ENCODE results near the gene SRRM1. TPM values are rescaled to one million over a fixed set of nuclear protein-coding genes. Genes with fewer than 3 reads are reported as not detected.

SRRM1 gene
- total and polyA plus RNA-seq, 9 of the 15 experiments (the other 6 are each of a cell fraction or from before 2014, with no cell fraction given): 54.5 to 268 (median 115) TPM

- BruUV-seq (replicated peaks): no TSS peak
- WGBS (ENCODE audit: insufficient coverage, low coverage, missing lambda C conversion rate): 93% methylated on average over 1 of the region's 1 CpG
- H3K9me1 ChIP-seq (ENCODE audit: control insufficient read depth, insufficient read depth, low read length): no peaks in the 10 kb centered on the region
- TF ChIP-seq DPF2 (IDR thresholded peaks at IDR 0.05) (peak; percentile 64), ZNF583 (CRISPR knock-in tag; IDR thresholded peaks at IDR 0.05) (no peak), NR3C1 (CRISPR knock-in tag; IDR thresholded peaks at IDR 0.05) (no peak), ZNF79 (CRISPR knock-in tag; IDR thresholded peaks at IDR 0.05; ENCODE audit: low read depth) (no peak), HMGXB4 (CRISPR knock-in tag; IDR thresholded peaks at IDR 0.05) (no peak), GATA2 (CRISPR knock-in tag; IDR thresholded peaks at IDR 0.05) (peak; percentile 46; the same call in 1 of the 2 replicates), USF2 (CRISPR knock-in tag; IDR thresholded peaks at IDR 0.05) (no peak), ZNF445 (CRISPR knock-in tag; IDR thresholded peaks at IDR 0.05; ENCODE audit: low read depth) (no peak), ZNF592 (IDR thresholded peaks at IDR 0.05) (no peak), ARID1B (IDR thresholded peaks at IDR 0.05) (peak; percentile 87), RB1 (IDR thresholded peaks at IDR 0.05; ENCODE audit: low read depth) (no peak), SRSF3 (IDR thresholded peaks at IDR 0.05; ENCODE audit: insufficient read depth, low read length) (no peak)
- TF ChIP-seq, protein P1, sequence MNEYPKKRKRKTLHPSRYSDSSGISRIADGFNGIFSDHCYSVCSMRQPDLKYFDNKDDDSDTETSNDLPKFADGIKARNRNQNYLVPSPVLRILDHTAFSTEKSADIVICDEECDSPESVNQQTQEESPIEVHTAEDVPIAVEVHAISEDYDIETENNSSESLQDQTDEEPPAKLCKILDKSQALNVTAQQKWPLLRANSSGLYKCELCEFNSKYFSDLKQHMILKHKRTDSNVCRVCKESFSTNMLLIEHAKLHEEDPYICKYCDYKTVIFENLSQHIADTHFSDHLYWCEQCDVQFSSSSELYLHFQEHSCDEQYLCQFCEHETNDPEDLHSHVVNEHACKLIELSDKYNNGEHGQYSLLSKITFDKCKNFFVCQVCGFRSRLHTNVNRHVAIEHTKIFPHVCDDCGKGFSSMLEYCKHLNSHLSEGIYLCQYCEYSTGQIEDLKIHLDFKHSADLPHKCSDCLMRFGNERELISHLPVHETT (CRISPR knock-in tag; conservative IDR thresholded peaks at IDR 0.05 in 1 of 2, IDR thresholded peaks at IDR 0.05 in 1 of 2): no peak
These were observed 12.9 kb downstream of the SRRM1 start for GRCh38 chr1:24656046-24656445.

More at GRCh38 chr1:24656046-24656445, 12.9 kb downstream of the SRRM1 start:
- no peaks in the 10 kb centered on the region for H3K27me3 ChIP-seq (ENCODE audit: control insufficient read depth in 2 of 2, insufficient read depth in 2 of 2, low read length in 2 of 2)
- intact Hi-C loops (cut with micrococcal nuclease): no loop called here
- ChIA-PET CTCF (ENCODE audit: low intra/inter-chr PET ratio) (no interaction called here), POLR2A (interaction anchor here (0.5 to 4.7 kb wide), 12 partner anchors 9 to 1291 kb away, joined by 3 to 19 read pairs (median 5); no protein-coding TSS in a partner anchor)
- H3K79me2 ChIP-seq (ENCODE audit: control insufficient read depth, insufficient read depth, low read length): peaks cover 64% of the 10 kb centered on the region
- peak; percentile 64 for ATAC-seq
- no peaks in the 10 kb centered on the region; the same call in 1 of the 2 replicates for H4K20me1 ChIP-seq (replicated peaks; ENCODE audit: control insufficient read depth, insufficient read depth, low read length)
- H3K36me3 ChIP-seq (ENCODE audit: control insufficient read depth, insufficient read depth, low read length): peaks cover 97% of the 10 kb centered on the region
- in situ Hi-C loops (cut with MboI): no loop called here
- H3K4me2 ChIP-seq (ENCODE audit: insufficient read depth, low read length): no peak overlapping the region
- DNase-seq (ENCODE audit: extremely low read depth in 1 of 4, low spot score in 3 of 4): peak in 2 of 4 experiments; percentile 44 to 49
- H3K9me3 ChIP-seq (replicated peaks; ENCODE audit: control insufficient read depth, insufficient read depth, low read depth, low read length): no peaks in the 10 kb centered on the region
- H3K4me3 ChIP-seq: no peak overlapping the region
- no peak overlapping the region for H3K9ac ChIP-seq (ENCODE audit: insufficient read depth in 1 of 2, low read depth in 2 of 2, low read length in 2 of 2)
- no peak overlapping the region for H2AFZ ChIP-seq (ENCODE audit: low read depth, low read length)
- H3K27ac ChIP-seq (ENCODE audit: extremely low read depth, low read depth, low read length): no peak overlapping the region
- no peak for FAIRE-seq
- H3K4me1 ChIP-seq (replicated peaks in 1 of 2; ENCODE audit: control insufficient read depth in 2 of 2, insufficient read depth in 2 of 2, low read length in 2 of 2): peaks cover 0 to 8% of the 10 kb centered on the region in 2 experiments; a peak in 2 of 5 replicates
